ENCODE measurements around the gene DNAJA4.

GRCh38 chr15:78317145-78317836 is 52.9 kb downstream of the DNAJA4 start:
- TF ChIP-seq CTCF (IDR thresholded peaks at IDR 0.05 in 8 of 11, conservative IDR thresholded peaks at IDR 0.05 in 3 of 11) (no peak), POLR2A (IDR thresholded peaks at IDR 0.05) (no peak)
